SK-N-SH treated with all-trans-retinoic acid at 6 μM for 48 hours (cell line): ENCODE measurements around the gene B4GALNT4.

ENCODE experiments used
- ARNTL ChIP-seq: fragments of 450-650 bp; formaldehyde crosslinking; IDR thresholded peaks from 2 replicates; pipeline ENCODE4 v1.5.0; 2020; ENCODE audit warnings: low read depth, mild to moderate bottlenecking, moderate library complexity, borderline replicate concordance
- CSDC2 ChIP-seq: fragments of 250-450 bp; sonication (Bioruptor Pico); IDR thresholded peaks from 2 replicates; pipeline ENCODE4 v1.5.0; 2020; ENCODE audit warnings: mild to moderate bottlenecking, moderate library complexity
- OSR1 ChIP-seq: fragments of 250-450 bp; sonication (Bioruptor Pico); IDR thresholded peaks from 2 replicates; pipeline ENCODE4 v1.8.0; 2022; ENCODE audit warnings: moderate library complexity, mild to moderate bottlenecking, inconsistent platforms
- RARB ChIP-seq: fragments of 250-450 bp; sonication (Bioruptor Pico); IDR thresholded peaks from 2 replicates; pipeline ENCODE4 v1.8.0; 2021; ENCODE audit warnings: mild to moderate bottlenecking, moderate library complexity
- TCF4 ChIP-seq: fragments of 250-450 bp; sonication (Bioruptor Pico); IDR thresholded peaks from 2 replicates; pipeline ENCODE4 v1.8.0; 2021; ENCODE audit warnings: mild to moderate bottlenecking, moderate library complexity, borderline replicate concordance
- TOX ChIP-seq: fragments of 250-450 bp; sonication (Bioruptor Pico); IDR thresholded peaks from 2 replicates; pipeline ENCODE4 v1.8.0; 2021; ENCODE audit warnings: mild to moderate bottlenecking, moderate library complexity, borderline replicate concordance
- ZC3H10 ChIP-seq: fragments of 250-450 bp; sonication (Bioruptor Pico); IDR thresholded peaks from 2 replicates; pipeline ENCODE4 v1.5.1; 2021; ENCODE audit warnings: mild to moderate bottlenecking, moderate library complexity
- ZNF565 ChIP-seq: fragments of 450-650 bp; formaldehyde crosslinking; conservative IDR thresholded peaks from 2 replicates; pipeline ENCODE4 v1.5.0; 2020; ENCODE audit warnings: low read depth, mild to moderate bottlenecking, moderate library complexity
- TF ChIP-seq, protein P1 (sequence below): fragments of 250-450 bp; sonication (Bioruptor Pico); IDR thresholded peaks from 2 replicates; pipeline ENCODE4 v1.8.0; 2020; ENCODE audit warnings: mild to moderate bottlenecking, moderate library complexity, borderline replicate concordance
- TF ChIP-seq, protein P2 (sequence below): fragments of 250-450 bp; sonication (Bioruptor Pico); IDR thresholded peaks from 2 replicates; pipeline ENCODE4 v1.5.1; 2020; ENCODE audit warnings: low read depth, mild to moderate bottlenecking, moderate library complexity
- TF ChIP-seq, protein P3 (sequence below): fragments of 250-450 bp; sonication (Bioruptor Pico); IDR thresholded peaks from 2 replicates; pipeline ENCODE4 v1.8.0; 2021; ENCODE audit warnings: low read depth, mild to moderate bottlenecking, moderate library complexity, borderline replicate concordance

DNA sequence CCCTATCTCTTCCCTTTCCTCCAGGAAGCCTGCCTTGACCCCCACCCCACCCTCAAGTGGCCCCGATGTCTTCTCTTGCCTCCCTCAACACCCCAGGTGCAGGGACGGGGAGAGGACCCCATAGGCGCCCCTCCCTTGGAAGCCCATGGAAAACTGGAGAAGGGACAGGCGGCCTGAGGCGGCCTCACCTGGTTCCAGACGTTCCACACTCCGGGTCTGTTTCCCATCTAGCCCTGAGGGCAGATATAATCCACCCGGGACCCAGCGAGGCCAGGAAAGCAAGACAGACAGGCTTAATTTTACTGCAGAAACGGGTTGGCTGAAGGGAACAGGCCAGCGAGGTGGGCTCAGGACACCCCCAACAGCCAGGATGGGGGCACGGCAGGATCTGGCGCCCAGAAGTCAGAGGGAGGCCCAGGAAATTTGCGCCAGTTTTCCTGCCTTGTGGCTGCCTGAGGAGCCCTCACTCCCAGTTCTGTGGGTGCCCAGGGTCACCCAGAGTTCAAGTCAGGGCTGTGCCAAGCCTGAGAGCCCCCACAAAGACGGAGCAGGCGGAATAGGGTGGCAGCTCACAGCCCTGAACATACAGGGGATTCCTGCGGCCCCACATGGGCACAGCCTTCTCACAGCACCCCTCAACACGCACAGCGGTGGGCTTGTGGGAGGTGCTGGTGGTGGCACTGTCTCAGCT lies 48.5 kb downstream of the B4GALNT4 start:
- no peak for TF ChIP-seq TCF4 (CRISPR knock-in tag)
- no peak for TF ChIP-seq OSR1 (CRISPR knock-in tag)
- TF ChIP-seq ARNTL = no peak
- TF ChIP-seq, protein P1, sequence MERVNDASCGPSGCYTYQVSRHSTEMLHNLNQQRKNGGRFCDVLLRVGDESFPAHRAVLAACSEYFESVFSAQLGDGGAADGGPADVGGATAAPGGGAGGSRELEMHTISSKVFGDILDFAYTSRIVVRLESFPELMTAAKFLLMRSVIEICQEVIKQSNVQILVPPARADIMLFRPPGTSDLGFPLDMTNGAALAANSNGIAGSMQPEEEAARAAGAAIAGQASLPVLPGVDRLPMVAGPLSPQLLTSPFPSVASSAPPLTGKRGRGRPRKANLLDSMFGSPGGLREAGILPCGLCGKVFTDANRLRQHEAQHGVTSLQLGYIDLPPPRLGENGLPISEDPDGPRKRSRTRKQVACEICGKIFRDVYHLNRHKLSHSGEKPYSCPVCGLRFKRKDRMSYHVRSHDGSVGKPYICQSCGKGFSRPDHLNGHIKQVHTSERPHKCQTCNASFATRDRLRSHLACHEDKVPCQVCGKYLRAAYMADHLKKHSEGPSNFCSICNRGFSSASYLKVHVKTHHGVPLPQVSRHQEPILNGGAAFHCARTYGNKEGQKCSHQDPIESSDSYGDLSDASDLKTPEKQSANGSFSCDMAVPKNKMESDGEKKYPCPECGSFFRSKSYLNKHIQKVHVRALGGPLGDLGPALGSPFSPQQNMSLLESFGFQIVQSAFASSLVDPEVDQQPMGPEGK (CRISPR knock-in tag) = no peak
- TF ChIP-seq ZC3H10 (CRISPR knock-in tag) = no peak
- TF ChIP-seq RARB (CRISPR knock-in tag) = no peak
- TF ChIP-seq, protein P2, sequence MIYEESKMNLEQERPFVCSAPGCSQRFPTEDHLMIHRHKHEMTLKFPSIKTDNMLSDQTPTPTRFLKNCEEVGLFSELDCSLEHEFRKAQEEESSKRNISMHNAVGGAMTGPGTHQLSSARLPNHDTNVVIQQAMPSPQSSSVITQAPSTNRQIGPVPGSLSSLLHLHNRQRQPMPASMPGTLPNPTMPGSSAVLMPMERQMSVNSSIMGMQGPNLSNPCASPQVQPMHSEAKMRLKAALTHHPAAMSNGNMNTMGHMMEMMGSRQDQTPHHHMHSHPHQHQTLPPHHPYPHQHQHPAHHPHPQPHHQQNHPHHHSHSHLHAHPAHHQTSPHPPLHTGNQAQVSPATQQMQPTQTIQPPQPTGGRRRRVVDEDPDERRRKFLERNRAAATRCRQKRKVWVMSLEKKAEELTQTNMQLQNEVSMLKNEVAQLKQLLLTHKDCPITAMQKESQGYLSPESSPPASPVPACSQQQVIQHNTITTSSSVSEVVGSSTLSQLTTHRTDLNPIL (CRISPR knock-in tag) = no peak
- no peak for TF ChIP-seq CSDC2 (CRISPR knock-in tag)
- no peak for TF ChIP-seq ZNF565 (CRISPR knock-in tag)
- no peak for TF ChIP-seq TOX (CRISPR knock-in tag)
- TF ChIP-seq, protein P3, sequence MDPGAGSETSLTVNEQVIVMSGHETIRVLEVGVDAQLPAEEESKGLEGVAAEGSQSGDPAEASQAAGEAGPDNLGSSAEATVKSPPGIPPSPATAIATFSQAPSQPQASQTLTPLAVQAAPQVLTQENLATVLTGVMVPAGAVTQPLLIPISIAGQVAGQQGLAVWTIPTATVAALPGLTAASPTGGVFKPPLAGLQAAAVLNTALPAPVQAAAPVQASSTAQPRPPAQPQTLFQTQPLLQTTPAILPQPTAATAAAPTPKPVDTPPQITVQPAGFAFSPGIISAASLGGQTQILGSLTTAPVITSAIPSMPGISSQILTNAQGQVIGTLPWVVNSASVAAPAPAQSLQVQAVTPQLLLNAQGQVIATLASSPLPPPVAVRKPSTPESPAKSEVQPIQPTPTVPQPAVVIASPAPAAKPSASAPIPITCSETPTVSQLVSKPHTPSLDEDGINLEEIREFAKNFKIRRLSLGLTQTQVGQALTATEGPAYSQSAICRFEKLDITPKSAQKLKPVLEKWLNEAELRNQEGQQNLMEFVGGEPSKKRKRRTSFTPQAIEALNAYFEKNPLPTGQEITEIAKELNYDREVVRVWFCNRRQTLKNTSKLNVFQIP (CRISPR knock-in tag) = no peak
